Activated CD4-positive, alpha-beta T cell treated with anti-CD3 and anti-CD28 coated beads, Interleukin-2, amount 50 U/mL, for 24 hours (primary cell): ENCODE measurements around the gene NECAP2.

Source experiments
- DNase-seq, 2 donors: peaks; one replicate each; pipeline ENCODE4 v3.0.0-alpha.2; 2020; ENCODE audit warnings: low read depth in 1 of 2, low spot score in 1 of 2

The NECAP2 gene, protein sequence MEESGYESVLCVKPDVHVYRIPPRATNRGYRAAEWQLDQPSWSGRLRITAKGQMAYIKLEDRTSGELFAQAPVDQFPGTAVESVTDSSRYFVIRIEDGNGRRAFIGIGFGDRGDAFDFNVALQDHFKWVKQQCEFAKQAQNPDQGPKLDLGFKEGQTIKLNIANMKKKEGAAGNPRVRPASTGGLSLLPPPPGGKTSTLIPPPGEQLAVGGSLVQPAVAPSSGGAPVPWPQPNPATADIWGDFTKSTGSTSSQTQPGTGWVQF

DNA sequence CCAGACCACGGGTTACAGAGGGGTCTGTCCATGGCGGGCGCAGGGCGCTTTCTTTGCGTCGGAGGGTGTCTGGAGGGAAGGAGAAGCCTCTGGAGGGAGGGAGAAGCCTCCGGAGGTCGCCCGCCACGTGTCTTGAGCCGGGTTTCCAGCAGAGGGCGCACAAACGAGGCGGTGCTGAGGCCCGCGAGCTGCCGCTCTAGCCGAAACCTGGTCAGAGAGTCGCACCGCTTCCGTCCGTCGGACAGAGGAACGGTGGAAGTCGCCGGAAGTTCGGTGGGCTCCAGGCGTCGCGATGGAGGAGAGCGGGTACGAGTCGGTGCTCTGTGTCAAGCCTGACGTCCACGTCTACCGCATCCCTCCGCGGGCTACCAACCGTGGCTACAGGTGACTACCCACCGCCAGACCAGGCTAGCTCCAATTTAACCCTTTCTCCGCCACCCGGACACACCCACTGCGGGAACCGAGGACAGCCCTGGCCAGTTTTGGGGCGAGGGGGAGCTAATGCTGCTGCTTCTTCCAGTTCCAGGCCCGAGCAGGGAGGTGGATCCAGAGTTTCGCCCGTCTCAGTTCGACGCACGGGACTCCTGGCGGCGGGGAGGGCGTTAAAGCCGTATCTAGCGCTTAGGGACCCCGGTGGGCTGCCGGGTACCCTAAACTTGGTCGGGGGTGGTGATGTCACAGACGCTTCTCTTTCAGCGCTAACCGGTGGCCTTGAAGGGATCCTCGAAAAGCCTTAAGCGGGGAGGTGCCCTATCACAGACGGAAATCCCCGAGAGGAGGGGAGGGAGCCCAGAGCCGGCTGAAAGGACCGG lies at the start of gene NECAP2:
Gene NECAP2 (plus strand): TSS at position 255 of the 812 bp plus-strand sequence. CDS start 38 bp downstream, at position 293.
- DNase-seq, result peak; percentile 93

DNA sequence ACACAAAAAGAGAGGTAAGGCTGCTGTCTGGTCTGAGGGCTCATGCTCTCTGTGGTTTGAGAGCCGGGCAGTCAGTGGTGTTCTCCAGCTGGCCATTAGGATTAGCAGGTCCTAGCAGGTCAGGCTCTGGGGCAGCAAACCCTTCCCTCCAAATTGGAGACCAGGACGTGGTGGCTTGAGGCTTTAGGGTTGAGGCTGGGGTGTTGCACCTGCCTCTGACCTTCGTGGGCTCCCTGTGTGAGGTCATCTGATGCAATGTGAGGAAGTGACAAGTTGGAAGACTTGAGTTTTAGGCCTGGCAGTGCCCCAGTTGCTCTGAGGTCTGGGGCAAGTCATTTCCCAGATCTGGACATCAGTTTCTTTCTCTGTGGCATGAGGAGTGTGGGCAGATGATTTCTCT lies 49.1 kb upstream of the NECAP2 start:
- DNase-seq, result no peak

DNA sequence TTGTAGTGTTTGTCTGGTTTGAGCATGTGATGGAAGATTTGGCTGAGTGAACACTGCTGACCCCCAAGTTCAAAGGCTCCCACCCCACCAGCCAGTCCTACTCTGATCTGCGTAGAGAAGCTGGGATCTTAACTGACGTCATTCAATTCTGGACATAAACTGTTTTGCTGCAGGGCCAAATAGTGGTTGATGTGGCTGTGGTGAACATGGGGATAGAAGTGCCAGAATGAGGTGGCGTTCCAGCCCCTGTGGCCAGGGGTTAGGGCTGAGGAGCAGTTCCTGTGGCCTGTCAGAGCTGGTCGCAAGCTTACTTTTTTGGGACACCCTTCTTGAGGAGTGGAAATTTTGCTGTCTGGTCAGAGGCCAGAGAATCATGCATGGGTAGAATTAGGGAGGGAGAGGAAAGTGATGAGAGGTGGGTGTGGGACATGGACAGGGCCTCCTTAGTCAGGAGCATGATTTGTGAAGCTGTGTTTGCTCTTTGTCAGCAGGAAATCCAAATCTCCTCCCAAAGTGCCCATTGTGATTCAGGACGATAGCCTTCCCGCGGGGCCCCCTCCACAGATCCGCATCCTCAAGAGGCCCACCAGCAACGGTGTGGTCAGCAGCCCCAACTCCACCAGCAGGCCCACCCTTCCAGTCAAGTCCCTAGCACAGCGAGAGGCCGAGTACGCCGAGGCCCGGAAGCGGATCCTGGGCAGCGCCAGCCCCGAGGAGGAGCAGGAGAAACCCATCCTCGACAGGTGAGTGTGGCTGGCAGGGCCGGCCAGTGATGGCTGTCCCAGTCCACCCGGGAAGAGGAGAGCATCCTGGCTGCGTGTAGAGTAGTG lies 47.6 kb upstream of the NECAP2 start:
- DNase-seq, result no peak

DNA sequence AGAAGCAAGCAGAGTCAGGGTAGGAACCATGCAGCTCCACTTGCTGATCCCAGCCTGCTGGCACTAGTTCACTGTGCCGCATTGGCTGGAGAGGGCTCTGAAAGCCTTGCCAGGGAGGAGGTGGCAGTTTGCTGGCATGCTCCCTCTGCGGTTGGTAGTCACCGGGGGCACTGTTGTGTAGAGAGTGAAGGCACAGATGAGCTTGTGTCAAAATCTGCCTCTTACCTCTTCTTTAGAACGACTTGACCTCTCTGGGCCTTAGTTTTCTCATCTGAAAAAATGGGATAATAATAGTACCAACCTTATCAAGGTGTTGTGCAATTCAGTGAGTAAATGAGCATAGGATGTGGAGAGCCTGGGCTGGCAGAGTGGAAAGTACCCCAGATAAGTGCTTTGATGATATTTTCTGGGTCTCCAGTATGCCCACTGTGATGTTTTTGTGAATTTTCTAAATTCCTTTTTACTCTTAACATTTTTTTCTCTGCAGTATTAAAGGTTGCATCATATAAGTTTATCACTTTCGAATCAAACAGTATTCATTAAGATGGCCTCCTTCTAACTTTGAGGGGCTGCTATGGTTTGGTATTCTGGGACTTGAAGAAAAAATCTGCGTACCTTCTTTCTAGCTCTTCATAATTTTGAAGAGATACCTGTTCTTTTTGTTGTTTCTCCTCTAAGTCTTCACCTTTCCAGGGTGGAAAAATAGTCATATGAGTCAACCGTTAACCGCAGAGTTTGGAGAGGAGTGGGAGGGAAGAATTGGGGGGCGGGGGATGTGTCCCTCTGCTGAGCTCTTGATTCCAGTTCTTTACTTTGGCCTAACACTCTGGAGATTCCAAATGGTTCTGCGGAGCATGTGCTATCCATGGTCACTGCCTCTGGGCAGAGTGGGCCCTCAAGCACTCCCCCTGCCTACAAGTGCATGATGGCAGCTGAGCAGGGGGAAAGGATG lies 46.7 kb upstream of the NECAP2 start:
- DNase-seq, result no peak

DNA sequence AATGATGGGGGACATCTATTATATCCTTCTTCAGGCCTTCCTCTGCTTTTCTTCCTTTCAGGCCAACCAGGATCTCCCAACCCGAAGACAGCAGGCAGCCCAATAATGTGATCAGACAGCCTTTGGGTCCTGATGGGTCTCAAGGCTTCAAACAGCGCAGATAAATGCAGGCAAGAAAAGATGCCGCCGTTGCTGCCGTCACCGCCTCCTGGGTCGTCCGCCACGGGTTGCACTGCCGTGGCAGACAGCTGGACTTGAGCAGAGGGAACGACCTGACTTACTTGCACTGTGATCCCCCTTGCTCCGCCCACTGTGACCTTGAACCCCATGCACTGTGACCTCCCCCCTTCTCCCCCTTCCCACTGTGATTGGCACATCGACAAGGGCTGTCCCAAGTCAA lies 45.5 kb upstream of the NECAP2 start:
- DNase-seq, result no peak

DNA sequence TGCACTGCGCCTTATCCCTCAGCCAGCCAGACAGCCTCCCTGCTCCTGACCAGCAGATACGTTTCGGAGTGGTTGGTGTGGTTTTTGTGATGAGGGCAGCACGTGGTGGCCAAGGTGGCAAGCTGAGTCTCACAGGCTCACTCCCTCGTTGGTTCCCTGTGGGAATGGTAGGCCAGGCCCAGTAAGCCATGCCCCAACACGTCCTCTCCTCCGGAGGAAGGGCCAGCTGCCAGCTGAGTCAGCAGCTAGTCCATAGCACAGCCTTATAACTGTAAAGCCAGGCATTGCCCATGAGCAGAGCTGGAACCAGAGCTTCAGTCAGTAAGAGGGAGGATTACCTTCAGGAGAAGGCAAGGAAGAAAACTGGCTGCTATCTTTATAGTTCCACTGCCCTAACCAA lies 43.9 kb upstream of the NECAP2 start:
- DNase-seq, result no peak

DNA sequence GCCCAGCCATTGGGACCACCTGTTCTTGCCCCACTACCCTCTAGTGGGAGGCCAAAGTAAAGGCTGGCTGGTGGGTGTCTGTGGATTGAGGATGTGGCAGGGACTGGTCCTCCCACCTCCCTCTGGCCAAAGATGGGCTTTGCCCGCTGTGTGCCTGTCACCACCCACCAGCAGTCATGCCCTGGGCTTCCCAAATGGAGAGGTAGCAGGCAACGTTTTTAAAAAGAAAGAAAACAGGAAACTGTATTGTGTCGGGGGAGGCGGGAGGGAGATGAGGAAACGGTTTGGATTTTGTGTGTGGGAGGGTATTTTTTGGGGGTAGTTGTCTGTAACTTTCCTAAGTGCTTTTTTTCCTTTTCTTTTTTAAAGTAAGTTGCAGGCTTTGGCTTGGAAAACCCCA lies 43.4 kb upstream of the NECAP2 start:
- DNase-seq, result no peak

DNA sequence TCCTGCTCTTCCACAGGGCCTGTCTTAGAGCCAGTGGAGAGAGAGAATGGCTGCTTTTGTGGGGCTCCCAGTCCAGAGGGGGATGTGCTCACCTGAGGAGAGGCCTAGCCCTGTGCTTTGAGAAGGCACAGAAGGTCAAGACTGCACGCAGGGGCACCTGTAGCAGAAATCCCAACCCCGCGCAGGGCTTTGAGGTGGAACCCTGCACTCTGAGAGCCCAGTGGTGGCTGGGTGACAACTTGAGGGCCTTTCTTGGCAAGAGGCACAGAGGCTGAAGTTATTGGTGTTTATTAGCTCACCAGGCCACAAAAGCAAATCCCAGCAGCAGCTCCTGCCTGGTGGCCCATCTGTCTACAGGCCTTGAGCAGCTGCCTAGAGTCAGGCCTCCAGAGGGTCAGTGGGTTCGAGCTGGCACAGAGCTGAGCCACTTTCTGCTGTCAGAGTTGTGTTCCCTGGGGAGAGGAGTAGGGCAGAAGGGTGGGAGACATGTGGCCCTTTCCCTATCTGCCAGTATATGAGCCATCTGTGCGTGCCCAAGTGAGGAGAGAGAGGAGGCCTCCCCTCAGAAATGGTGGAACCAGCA lies 42.1 kb upstream of the NECAP2 start:
- DNase-seq, result no peak

DNA sequence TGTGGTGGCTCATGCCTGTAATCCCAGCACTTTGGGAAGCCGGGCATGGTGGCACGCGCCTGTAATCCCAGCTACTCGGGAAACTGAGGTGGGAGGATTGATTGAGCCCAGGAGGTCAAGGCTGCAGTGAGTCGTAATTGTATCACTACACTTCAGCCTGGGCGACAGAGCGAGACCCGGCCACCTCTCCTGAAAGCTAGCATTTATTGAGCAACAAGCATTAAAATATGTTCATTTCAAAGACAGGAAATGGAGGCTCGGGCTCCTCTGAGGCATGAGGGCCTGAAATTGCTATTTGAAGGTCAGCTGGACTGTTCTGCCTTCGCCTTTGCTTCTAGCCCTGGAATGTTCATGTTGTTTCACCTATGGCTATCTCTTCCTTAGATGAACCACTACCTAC lies 37.8 kb upstream of the NECAP2 start:
- no peak for DNase-seq

DNA sequence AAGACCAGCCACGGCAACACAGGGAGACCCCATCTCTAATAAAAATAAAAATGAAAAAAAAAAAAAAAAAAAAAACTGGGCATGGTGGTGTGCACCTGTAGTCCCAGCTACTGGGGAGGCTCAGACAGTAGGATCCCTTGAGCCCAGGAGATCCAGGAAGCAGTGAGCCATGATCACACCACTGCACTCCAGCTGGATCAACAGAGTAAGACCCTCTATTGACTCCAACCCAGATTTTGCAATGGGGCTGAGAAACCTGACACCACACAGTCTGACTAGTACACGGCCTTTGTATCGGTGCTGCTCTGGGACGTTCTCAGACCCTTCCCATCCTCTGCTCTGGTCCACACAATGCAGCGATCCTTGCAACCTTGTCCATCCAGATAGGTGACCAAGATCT lies 35.1 kb upstream of the NECAP2 start:
- DNase-seq, result no peak

DNA sequence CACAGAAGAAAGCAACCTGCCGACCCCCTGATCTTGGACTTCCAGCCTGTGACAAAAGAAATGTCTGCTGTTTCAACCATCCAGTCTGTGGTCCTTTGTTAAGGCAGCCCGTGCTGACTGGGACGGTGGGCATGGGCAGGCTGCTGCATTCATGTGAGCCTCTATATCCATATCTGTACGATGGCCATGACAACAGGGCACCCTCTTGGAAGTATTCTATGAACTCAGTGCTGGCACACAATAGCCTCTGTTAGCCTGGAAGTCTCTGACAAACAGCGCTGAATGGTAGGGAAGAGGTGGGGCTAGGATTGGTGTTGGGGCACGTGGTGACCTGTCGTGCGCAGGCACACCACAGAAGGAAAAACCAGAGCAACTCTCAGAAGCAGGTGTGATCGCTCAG lies 33.7 kb upstream of the NECAP2 start:
- no peak for DNase-seq

DNA sequence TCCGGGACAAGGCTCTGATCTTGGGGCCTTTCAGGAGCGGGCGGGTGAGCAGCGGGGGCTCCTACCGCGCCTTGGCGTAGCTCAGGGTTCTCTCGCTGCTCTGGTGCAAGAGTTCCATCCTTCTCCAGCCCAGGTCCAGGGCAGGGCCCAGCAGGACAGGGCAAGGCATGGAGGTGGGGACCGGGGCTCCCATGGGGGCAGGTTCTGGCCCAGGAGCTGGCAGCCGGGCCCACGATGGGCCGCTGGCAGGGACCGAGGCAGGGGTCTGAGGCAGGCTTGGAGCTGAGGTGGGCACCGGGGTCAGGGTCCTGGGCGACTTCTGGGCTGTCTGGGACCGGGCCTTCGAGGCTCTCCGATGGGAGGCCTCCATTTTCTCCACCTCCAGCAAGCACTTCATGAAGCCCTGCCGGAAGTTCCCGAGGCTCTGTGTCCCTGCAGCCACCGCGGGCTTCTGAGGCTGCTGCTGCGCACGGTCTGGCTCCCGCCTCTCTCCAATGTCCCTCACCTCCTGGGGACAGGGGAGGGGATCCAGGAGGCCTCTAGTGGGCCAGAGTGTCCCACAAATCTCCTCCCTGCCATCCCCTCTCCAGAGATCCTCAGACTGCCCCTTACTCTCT lies 30.9 kb upstream of the NECAP2 start:
- no peak for DNase-seq

DNA sequence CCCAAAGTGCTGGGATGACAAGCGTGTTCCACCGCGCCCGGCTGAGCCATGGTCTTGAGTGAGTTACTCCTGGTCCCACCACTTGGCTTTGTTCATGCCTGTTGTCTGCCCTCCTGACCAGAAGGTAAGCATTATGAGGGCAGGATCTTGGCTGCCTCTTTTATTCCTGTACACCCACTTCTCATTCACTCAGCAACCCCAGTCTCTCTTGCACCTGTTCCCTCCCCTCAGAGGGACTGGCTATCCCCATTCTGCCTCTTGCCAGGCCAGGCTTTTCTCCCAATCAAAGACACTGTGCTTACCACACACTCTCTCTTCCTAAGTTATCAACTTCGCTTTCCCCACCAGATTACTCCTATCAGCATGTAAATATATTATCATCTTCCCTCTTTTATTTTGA lies 29.7 kb upstream of the NECAP2 start:
- no peak for DNase-seq

DNA sequence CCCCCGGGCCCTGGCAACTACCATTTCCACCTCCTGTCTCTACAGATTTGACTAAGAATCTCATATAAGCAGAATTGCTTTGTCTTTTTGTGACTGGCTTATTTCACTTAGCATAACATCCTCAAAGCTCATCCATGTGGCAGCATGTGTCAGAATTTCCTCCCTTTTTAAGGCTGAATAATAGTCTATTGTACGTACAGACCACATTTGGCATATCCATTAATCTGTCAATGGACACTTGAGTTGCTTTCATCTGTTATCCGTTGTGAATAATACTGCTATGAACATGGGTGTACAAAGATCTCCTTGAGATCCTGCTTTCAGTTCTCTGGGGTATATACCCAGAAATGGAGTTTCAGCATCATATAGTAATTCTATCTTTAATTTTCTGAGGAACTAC lies 27.3 kb upstream of the NECAP2 start:
- DNase-seq, result no peak

DNA sequence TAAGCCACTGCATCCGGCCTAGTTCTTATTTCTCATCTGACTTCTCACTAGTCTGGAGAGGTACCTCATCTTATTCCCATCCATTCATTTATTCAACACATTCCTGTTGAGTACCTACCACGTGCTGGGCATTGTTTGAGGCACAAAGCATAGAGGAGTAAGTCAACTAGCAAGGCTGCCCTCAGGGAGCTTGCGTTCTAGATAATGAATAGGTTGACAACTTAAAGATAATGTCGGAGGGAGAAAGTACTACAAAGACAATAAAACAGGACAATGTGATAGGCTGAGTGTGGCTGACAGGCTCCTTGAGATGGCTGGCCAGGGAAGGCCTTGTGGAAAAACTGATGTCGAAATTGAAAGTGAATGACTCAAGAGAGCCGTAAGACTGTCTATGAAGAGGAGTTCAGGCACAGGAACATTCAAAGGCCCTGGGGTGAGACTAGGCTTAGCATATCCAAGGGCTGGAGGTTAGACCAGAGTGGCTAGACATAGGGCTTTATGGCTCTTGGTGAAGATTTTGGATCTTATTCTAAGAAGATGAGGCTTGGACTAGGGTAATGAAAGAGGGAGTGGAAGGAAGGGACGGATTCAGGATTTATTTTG lies 21.6 kb upstream of the NECAP2 start:
- DNase-seq, result no peak

DNA sequence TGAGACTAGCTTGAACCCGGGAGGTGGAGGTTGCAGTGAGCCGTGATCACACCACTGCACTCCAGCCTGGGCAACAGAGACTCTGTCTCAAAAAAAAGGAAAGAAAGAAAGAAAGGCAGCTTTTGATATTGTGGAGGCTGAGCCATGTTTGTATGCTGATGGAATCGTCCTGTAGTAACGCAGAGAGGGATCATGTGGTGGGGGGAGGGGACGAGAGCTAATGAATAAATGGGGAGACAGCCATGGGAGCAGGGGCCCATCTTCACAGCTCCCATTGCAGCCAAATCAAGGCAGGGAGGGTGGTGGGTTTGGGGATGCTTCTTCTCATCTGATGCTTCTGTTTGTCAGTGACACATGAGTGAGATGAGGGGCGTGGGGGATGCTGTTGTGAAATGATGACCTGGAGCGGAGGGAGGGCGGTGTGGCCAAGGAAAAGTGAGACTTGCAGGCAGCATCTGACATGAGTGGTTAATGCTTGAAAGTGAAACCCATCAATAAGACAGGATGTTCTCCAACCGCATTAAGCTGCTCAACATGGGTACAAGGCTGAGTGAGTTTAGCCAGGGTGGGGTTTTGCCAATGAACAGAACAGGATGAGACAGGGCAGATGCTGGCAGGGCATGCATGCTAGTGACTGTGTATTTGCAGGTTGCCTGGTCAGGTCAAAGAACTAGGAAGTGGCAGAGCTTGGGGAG lies 20.0 kb upstream of the NECAP2 start:
- peak; percentile 16 to 45 for DNase-seq

DNA sequence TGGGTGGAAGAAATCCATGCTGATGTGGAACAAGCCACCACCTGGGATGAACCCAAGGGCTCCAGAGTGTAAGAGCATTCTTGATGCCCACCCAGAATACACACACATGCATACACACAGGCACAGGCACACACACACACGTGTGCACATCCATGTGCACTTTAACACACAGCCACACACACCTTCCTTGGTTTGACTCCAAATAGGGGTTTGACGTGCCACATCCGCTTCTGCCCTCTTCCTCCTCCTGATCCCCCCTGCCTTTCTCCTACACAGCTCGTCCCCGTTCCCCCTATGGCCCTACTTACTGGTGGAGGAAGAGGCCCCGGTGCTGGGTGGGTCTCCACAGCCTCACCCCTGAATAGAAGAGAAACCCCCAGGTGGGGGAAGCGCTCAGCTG lies 19.3 kb upstream of the NECAP2 start:
- DNase-seq, result no peak

DNA sequence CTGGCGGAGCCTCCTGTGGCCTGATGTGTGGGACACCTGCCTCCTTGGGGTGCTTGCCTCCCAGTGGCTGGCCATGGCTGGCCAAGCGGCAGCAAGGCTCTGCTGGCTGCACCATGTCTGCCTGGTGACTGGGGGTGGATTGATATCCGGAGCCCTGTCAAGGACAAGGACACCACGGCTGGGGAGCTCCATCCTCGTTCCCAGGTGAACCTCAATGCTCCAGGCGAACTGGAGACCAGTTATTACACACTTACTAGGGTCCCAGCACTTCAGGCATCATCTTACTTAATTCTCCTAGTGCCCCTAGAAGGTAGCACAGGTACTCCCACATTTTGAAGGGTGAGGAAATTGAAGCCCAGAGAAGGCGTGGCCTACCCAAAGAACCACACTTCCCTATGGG lies 18.5 kb upstream of the NECAP2 start:
- no peak for DNase-seq
